K562 (cell line): Measurements from ENCODE around the gene CEP290. TPM values are rescaled to one million over a fixed set of nuclear protein-coding genes. Genes with fewer than 3 reads are reported as not detected.

Experiments used
- ATAC-seq: fragments of 200-7000 bp; cut with Tn5 transposase; 3 replicates; pipeline ENCODE4 v1.9.1; 2020; ENCODE audit warnings: moderate library complexity
- BruUV-seq: library from RNA; stranded (reverse); fragments of 400-500 nt; replicated peaks from 2 replicates; lab custom pipeline; 2021; lab: Mats Ljungman, UMichigan
- CTCF ChIA-PET: fragments of 300-600 bp; formaldehyde crosslinking; extraction: SDS; loops from one replicate; lab custom pipeline; 2021; ENCODE audit warnings: low intra/inter-chr PET ratio; lab: Yijun Ruan, JAX
- POLR2A ChIA-PET: fragments of 300-600, 350-650 bp; sonication (Branson Sonifier 250); formaldehyde crosslinking; extraction: SDS; loops from one replicate; lab custom pipeline; 2021; ENCODE audit warnings: antibody characterized with exemption, inconsistent platforms; lab: Yijun Ruan, JAX
- DNase-seq, 4 experiments: peaks; one replicate each; pipeline versions ENCODE4 v3.0.0 to v3.0.0-alpha.2; 2011 to 2018; ENCODE audit warnings: low spot score in 3 of 4, mixed read lengths in 3 of 4; ENCODE audit errors: extremely low read depth in 1 of 4
- FAIRE-seq: peaks from 2 replicates; lab custom pipeline; 2011; peaks lifted over from hg19 to GRCh38; lab: Jason Lieb, UNC
- H2AFZ ChIP-seq: 2 replicates; pipeline ENCODE4 v1.6.0; 2011; ENCODE audit warnings: low read depth, low read length, control low read depth, inconsistent platforms
- H3K27ac ChIP-seq: fragments of 200-600 bp; 3 replicates; pipeline ENCODE4 v1.8.0; 2011; ENCODE audit warnings: low read depth, mild to moderate bottlenecking, control low read depth, inconsistent platforms, low read length, moderate library complexity, mixed read lengths; ENCODE audit errors: extremely low read depth
- H3K27me3 ChIP-seq, 2 experiments: fragments of 300-600 bp in 1 of 2; 2 replicates in 1 of 2; 3 replicates in 1 of 2; pipeline versions ENCODE4 v1.6.0 to v1.8.0; 2011; ENCODE audit warnings: inconsistent platforms in 2 of 2, low read length in 2 of 2, mild to moderate bottlenecking in 1 of 2, mixed read lengths in 1 of 2, moderate library complexity in 1 of 2; ENCODE audit not compliant: control insufficient read depth in 2 of 2, insufficient read depth in 2 of 2
- H3K36me3 ChIP-seq: fragments of 300-600 bp; 3 replicates; pipeline ENCODE4 v1.8.0; 2011; ENCODE audit warnings: mild to moderate bottlenecking, low read length, inconsistent platforms; ENCODE audit not compliant: control insufficient read depth, insufficient read depth
- H3K4me1 ChIP-seq, 2 experiments: fragments of 200-600 bp in 1 of 2; replicated peaks in 1 of 2; 2 replicates in 1 of 2; 3 replicates in 1 of 2; pipeline versions ENCODE4 v1.5.1 to v1.8.0; 2011; ENCODE audit warnings: inconsistent platforms in 2 of 2, low read length in 2 of 2, mild to moderate bottlenecking in 1 of 2, mixed read lengths in 1 of 2, moderate library complexity in 1 of 2; ENCODE audit not compliant: control insufficient read depth in 2 of 2, insufficient read depth in 2 of 2
- H3K4me2 ChIP-seq: 2 replicates; pipeline ENCODE4 v1.6.1; 2011; ENCODE audit warnings: low read length, control low read depth, inconsistent platforms, mixed read lengths; ENCODE audit not compliant: insufficient read depth
- H3K4me3 ChIP-seq: fragments of 200-600 bp; sonication (generic), shearing (Covaris generic); 2 replicates; pipeline ENCODE4 v1.5.1; 2016; ENCODE audit warnings: control low read depth, inconsistent platforms
- H3K79me2 ChIP-seq: fragments of 200-600 bp; 3 replicates; pipeline ENCODE4 v1.8.0; 2011; ENCODE audit warnings: low read length, inconsistent platforms; ENCODE audit not compliant: control insufficient read depth, insufficient read depth
- H3K9ac ChIP-seq, 2 experiments: 2 replicates each; pipeline versions ENCODE4 v1.6.0 to v1.6.1; 2011; ENCODE audit warnings: low read depth in 2 of 2, low read length in 2 of 2, control low read depth in 1 of 2, inconsistent platforms in 1 of 2, mild to moderate bottlenecking in 1 of 2, mixed read lengths in 1 of 2; ENCODE audit not compliant: insufficient read depth in 1 of 2
- H3K9me1 ChIP-seq: one replicate; pipeline ENCODE4 v1.6.0; 2011; ENCODE audit warnings: inconsistent platforms, mild to moderate bottlenecking, low read length, moderate library complexity; ENCODE audit not compliant: control insufficient read depth, insufficient read depth
- H3K9me3 ChIP-seq: replicated peaks from 2 replicates; pipeline ENCODE4 v1.5.1; 2011; ENCODE audit warnings: low read depth, low read length, inconsistent platforms; ENCODE audit not compliant: control insufficient read depth, insufficient read depth
- H4K20me1 ChIP-seq: replicated peaks from 2 replicates; pipeline ENCODE4 v1.6.1; 2011; ENCODE audit warnings: low read length, inconsistent platforms, mixed read lengths; ENCODE audit not compliant: control insufficient read depth, insufficient read depth
- CTCF ChIP-seq, 3 experiments: IDR thresholded peaks in 2 of 3; conservative IDR thresholded peaks in 1 of 3; 2 replicates each; pipeline ENCODE4 v1.5.1; 2011 to 2012; ENCODE audit warnings: low read length in 3 of 3, mild to moderate bottlenecking in 3 of 3, control low read depth in 2 of 3, improper control_type of control experiment in 1 of 3, inconsistent platforms in 1 of 3, low read depth in 1 of 3, mixed read lengths in 1 of 3, moderate library complexity in 1 of 3; ENCODE audit not compliant: insufficient read depth in 2 of 3
- ELF1 ChIP-seq: fragments of 200-800 bp; sonication (Bioruptor generic); IDR thresholded peaks from 2 replicates; pipeline ENCODE4 v1.6.1; 2016; ENCODE audit warnings: missing genetic modification characterization, missing compliant biosample characterization
- ERF ChIP-seq: fragments of 450-650 bp; formaldehyde crosslinking; IDR thresholded peaks from 2 replicates; pipeline ENCODE4 v1.4.0; 2020; ENCODE audit warnings: mild to moderate bottlenecking, mixed read lengths
- FUS ChIP-seq: fragments of 200-400 bp; formaldehyde crosslinking; optimal IDR thresholded peaks from 2 replicates; pipeline ENCODE3; 2017; ENCODE audit warnings: low read depth, low read length
- NCOA6 ChIP-seq: fragments of 450-650 bp; IDR thresholded peaks from 2 replicates; pipeline ENCODE4 v1.6.1; 2017; ENCODE audit warnings: mild to moderate bottlenecking
- PTBP1 ChIP-seq: fragments of 200-400 bp; formaldehyde crosslinking; IDR thresholded peaks from 2 replicates; pipeline ENCODE4 v1.6.1; 2017; ENCODE audit warnings: low read depth, low read length
- SNRNP70 ChIP-seq: fragments of 200-400 bp; formaldehyde crosslinking; optimal IDR thresholded peaks from 2 replicates; pipeline ENCODE3; 2017; ENCODE audit warnings: low read depth, low read length
- ZNF407 ChIP-seq: fragments of 450-650 bp; IDR thresholded peaks from 2 replicates; pipeline ENCODE4 v1.6.1; 2016; ENCODE audit warnings: low read depth
- WGBS: fragments of 100-300 bp; shearing (Covaris generic); methylation state at CpG from one replicate; pipeline ENCODE4 v1.1.6; 2016; ENCODE audit warnings: low coverage, mixed read lengths; ENCODE audit not compliant: insufficient coverage; ENCODE audit errors: missing lambda C conversion rate; 5-methylcytosine and 5-hydroxymethylcytosine counted together
- in situ Hi-C: fragments of 300-500 bp; cut with MboI; formaldehyde crosslinking; loops from 4 replicates; pipeline ENCODE4 v1.15.0; 2018; ENCODE audit warnings: inconsistent platforms, mixed read lengths
- intact Hi-C: fragments of 100-400 bp; cut with micrococcal nuclease; formaldehyde crosslinking; loops from 2 replicates; pipeline ENCODE4 v1.14.2; 2022
- polyA plus RNA-seq, 8 experiments: library from polyadenylated mRNA; depleted of rRNA in 4 of 8; stranded (reverse) in 5 of 8; unstranded in 3 of 8; fragments of >200 nt; fragmentation: Nextera tagmentation in 2 of 8; fragmentation: Illumina TruSeq in 1 of 8; extraction: Ambion mirVana in 2 of 8; extraction: Trizol in 1 of 8; gene quantifications; 2 replicates each; pipeline versions ENCODE4 v1.2.1 to v1.2.3, GENCODE V29; 2011 to 2014; ENCODE audit warnings: inconsistent platforms in 1 of 8, missing spikeins in 1 of 8
- total RNA-seq, 7 experiments: library from RNA; depleted of rRNA in 6 of 7; stranded (reverse); fragments of >200 nt in 6 of 7; fragmentation: Illumina TruSeq in 2 of 7; extraction: Trizol in 2 of 7; gene quantifications; 2 replicates each; pipeline versions ENCODE4 v1.2.1 to v1.2.3, GENCODE V29; 2011 to 2021; ENCODE audit warnings: low replicate concordance in 1 of 7

The CEP290 gene
- total and polyA plus RNA-seq, 9 of the 15 experiments (the other 6 are each of a cell fraction or from before 2014, with no cell fraction given) = 7.2 to 19.4 (median 18.1) TPM

- TF ChIP-seq CTCF (IDR thresholded peaks at IDR 0.05 in 2 of 3, conservative IDR thresholded peaks at IDR 0.05 in 1 of 3; ENCODE audit: insufficient read depth in 2 of 3, low read depth in 1 of 3, low read length in 3 of 3) = peak in 2 of 3 experiments; percentile 17 to 57; a peak in 2 of 6 replicates
- TF ChIP-seq PTBP1 = no peak
- no peak for TF ChIP-seq NCOA6
- TF ChIP-seq, all 486 proteins: peak for 4
These were observed 30.7 kb downstream of the CEP290 start (continued) for GRCh38 chr12:88111074-88111652.

- ChIA-PET POLR2A (interaction anchor here (0.7 kb wide), 1 partner anchor 121 kb away, joined by 3 read pairs; no protein-coding TSS in a partner anchor), CTCF (no interaction called here)
- WGBS = 100% methylated on average over 2 of the region's 2 CpGs
- ATAC-seq (no peak), FAIRE-seq (no peak), DNase-seq (no peak)
- Histone ChIP-seq H3K9me3 (no peaks in the 10 kb centered on the region), H3K27me3 (no peaks in the 10 kb centered on the region), H3K79me2 (no peaks in the 10 kb centered on the region), H3K4me2 (no peak overlapping the region), H3K27ac (no peak overlapping the region), H3K36me3 (peaks cover 57% of the 10 kb centered on the region; the same call in 2 of the 3 replicates), H3K4me3 (no peak overlapping the region), H3K9me1 (no peaks in the 10 kb centered on the region), H3K9ac (no peak overlapping the region)
- BruUV-seq = no TSS peak
- in situ Hi-C loops (loop anchor here (25.0 kb wide), 1 partner anchor 879 kb away; no protein-coding TSS in a partner anchor), intact Hi-C loops (no loop called here)
- no peak for TF ChIP-seq ZNF407
- no peak for TF ChIP-seq FUS
- TF ChIP-seq ERF (CRISPR knock-in tag) = no peak
- TF ChIP-seq ELF1 (tag) = no peak
- no peak for TF ChIP-seq SNRNP70
- TF ChIP-seq, all 486 proteins: peak for 0
- Histone ChIP-seq H3K4me1 (no peaks in the 10 kb centered on the region), H2AFZ (no peak overlapping the region), H4K20me1 (no peaks in the 10 kb centered on the region)
These were observed 33.9 kb downstream of the CEP290 start for GRCh38 chr12:88108021-88108420.
